ENCODE measurements around the gene POLR3A.

Gene POLR3A

DNA sequence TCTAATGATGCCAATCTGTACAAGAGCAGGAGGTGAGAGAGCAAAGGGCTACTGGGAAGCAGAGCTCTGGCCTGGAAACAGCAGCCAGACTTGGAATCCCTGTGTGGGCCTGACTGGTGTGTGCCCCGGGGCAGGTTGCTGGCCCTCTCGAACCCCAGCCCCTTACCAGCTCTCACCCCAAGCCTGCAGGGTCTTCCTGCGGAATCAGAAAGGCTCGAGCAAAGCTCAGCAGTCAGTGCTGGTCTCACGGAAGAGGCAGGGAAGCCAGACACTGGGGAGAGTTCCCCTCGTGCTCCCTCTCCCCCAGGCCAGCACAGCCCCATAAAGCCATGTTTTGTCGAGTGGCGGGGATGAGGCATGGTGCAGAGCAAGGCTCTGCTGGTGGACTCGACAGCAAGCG lies 50.1 kb downstream of the POLR3A start:
- no peak for DNase-seq (ENCODE audit: low read depth in 2 of 3, low spot score in 1 of 3)

DNA sequence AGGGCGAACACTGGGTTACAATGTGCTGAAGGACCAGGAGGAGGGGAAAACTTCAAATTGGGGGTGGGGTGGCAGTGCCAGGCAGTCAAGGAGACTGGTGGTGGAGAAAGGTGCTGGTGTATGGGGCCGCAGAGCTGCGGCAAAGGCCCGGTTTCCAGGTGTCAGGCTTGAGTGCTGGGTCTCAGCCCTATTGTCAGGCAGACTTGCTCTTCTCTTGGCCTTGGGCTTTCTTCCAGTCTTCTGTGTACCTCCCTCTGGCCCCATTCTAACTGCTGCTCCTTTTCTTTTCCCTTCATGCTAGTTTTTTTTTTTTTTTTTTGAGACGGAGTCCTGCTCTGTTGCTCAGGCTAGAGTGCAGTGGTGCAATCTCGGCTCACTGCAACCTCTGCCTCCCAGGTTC lies 51.0 kb downstream of the POLR3A start:
- no peak for DNase-seq (ENCODE audit: low read depth in 2 of 3, low spot score in 1 of 3)

DNA sequence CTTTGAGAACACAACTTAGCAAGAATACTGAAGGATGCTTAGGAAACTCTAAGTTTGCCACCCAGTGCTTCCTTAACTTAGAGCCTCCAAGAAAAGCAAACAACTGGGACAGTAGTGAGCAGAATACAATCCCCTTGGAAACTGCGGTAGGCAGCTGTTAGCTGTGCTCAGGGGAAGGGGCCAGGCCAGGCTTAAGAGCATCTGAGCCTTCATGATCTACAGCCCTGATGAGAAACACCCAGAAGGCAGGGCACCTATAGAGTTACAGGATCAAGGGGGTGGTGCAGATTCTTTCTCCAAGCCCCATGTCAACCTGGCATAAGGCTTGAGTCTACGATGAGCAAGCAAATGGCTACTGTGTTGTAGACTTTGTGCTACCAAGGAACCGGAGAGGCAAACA lies 51.4 kb downstream of the POLR3A start:
- no peak for DNase-seq (ENCODE audit: low read depth in 2 of 3, low spot score in 1 of 3)

DNA sequence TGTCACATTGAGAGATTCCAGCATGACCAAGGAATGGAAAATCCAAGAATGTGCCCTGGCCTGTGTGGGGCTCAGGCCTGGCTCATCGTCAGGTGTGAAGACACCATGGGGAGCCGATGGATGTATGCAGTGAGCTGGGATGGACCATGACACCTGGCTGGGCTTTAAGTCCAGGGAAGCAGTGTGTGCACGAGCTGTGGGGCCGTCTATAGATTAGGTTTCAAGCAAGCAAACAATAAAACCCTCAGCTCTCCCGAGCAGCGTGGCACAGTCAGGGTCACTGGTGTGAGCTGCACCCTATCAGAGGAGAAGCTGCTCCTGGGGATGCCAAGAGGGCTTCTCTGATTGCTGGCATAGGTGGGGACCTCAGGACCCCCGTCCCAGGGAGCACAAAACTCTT lies 52.3 kb downstream of the POLR3A start:
- no peak for DNase-seq (ENCODE audit: low read depth in 2 of 3, low spot score in 1 of 3)

DNA sequence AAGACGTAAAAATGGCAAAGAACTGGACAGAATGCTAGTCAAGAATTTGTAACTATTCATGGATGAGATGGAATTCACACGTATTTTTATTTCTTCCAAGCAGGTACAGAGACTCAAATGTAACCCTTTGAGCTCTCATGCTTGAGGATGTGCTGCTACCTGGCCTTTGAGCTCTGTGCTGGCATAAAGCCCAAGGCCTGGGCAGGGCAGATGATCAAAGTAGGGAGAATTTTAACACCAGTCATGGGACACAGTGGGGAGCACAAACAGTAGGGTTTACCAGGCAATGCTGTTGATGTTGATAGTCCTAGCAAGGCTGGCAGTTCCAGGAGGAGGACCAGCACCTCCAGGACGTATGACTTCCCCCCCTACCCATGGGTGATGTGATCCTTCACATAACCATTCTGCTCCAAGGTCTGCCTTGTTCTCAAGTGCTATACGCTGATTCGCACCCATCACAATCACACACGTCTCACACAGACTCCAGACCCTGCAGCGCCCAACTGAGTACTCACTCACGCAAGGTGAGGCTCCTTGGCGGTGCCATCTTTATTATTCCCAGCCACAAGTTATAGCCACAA lies 54.1 kb downstream of the POLR3A start:
- DNase-seq (ENCODE audit: low read depth in 2 of 3, low spot score in 1 of 3): no peak

DNA sequence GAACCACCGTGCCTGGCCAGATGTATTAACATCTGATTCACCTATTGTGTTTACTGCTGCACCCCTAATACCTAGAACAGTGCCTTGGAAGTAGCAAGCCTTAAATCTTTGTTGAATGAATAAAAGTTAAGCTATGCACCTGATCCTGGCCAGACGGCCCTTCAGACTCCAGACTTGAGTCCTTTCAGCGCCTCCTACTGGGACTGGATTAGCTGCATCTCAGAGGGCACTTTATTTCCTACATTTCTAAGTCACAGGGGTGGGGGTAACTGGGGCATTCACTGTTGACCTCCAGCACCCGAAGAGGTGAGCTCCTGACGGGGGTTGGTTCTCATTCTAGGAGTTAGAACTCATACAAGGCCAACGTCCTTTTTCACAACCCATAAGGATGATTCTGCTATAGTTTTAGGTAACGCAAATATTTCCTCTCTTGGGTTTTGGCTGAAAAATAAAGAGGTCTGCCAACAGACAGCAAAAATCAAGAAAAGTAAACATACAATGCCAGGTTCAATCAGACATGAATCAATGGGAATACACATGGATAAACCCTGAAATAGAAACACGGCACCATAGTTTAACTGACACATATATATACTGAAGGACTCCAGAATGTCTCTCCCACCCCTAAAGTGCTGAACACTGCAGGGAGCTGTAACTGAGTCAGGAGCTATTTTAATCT lies 54.8 kb downstream of the POLR3A start:
- DNase-seq (ENCODE audit: low read depth in 2 of 3, low spot score in 1 of 3): no peak

DNA sequence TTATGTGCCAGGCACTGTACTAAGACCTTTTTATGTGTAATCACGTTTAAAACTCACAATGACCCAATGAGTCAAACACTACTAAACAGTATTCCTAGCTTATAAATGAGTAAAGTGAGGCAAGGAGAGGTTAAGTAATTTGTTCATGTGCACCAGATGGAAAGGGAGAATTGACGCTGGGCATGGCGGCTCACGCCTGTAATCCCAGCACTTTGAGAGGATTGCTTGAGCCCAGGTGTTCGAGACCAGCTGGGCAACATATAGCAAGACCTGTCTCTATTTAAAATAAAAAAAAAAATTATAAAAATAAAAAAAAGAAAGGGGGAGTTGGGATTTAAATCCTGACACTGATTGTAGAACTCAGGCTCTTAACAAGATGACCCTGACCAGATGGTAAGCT lies 56.0 kb downstream of the POLR3A start:
- no peak for DNase-seq (ENCODE audit: low read depth in 2 of 3, low spot score in 1 of 3)

DNA sequence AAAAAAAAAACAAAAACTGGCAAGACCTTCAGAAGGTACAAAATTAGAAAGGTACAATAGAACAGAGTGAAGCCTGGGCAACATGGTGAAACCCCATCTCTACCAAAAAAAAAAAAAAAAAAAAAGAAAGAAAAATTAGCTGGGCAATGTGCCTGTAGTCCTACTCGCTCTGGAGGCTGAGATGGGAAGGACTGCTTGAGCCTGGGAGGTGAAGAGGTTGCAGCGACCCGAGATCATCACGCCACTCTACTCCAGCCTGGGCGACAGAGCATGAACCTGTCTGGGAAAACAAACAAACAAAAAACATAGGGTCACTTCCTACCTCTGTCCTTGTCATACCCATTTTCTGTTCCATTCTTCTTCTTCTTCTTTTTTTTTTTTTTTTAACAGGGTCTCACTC lies 57.2 kb downstream of the POLR3A start:
- DNase-seq (ENCODE audit: low read depth in 2 of 3, low spot score in 1 of 3): no peak

DNA sequence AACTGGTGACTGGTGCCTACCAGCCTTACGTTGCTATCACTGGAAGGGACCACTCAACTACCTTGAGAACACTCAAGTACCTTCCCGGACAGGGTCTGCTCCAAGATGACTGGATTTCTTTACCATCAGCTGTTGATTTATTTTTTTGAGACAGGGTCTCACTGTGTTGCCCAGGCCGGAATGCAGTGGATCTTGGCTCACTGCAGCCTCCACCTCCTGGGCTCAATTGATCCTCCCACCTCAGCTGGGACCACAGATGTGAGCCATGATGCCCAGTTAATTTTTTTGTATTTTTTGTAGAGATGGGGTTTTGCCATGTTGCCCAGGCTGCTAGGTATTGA lies 57.5 kb downstream of the POLR3A start:
- DNase-seq (ENCODE audit: low read depth in 2 of 3, low spot score in 1 of 3): no peak

DNA sequence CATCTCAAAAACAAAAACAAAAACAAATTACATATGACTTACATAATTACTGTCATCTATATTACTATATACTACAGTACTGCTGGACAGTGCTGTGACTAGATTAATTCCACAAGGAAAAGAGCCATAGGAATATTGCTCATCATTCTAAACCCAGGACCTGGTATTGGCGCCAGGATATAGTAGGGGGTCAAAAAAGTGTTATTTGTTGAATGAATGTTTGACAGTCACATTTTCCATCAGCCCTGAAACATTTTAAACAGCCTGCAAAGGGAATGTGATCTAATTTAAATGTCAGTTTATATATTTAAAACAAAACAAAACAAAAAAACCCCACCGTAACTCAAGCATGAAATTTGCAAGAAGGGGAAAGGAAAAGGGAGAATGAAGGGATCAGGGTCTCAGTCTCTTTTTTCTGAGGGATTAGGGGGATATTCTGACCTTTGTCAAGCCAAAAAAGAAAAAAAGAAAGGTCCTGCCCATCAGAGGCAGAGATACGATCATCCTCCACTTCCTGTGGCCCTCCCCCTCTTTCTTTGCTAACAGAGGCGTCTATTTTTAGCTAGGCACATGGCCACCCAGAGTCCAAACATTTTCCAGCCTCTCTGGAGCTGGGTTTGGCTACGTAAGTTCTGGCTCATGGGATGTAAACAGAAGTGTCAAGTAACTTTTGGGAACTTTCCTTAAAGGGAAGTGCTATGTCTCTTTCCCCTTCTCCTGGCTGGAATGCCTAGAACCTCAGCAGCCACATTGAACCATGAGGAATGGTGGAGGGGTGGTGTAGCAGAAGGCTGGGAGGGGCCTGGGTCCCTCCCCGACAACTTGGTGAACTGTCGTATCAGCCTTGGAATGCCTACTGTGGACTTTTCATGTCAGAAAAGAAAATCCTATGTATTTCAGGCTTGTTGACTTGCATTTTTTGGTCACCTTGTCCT lies 58.2 kb downstream of the POLR3A start:
- DNase-seq (ENCODE audit: low read depth in 2 of 3, low spot score in 1 of 3): no peak

DNA sequence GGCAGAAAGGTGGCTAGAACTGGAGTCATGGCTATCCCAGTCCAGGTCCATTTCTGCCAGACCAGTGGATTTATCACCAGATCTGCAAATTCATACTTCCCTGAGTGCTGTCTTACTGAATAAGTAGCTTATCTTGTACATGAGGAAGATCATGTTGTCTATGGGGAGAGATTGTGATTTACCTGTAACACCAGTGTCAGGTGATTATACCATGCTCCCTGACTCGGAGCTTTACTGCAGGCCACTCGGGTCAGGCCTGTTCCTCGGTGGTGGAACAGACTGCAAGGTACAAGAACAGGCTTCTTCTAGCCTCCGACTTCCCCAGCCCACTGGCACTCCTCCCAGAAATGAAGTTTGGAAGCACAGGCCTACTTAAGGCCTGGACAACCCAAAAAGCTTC lies 60.2 kb downstream of the POLR3A start:
- DNase-seq (ENCODE audit: low read depth in 2 of 3, low spot score in 1 of 3): no peak

DNA sequence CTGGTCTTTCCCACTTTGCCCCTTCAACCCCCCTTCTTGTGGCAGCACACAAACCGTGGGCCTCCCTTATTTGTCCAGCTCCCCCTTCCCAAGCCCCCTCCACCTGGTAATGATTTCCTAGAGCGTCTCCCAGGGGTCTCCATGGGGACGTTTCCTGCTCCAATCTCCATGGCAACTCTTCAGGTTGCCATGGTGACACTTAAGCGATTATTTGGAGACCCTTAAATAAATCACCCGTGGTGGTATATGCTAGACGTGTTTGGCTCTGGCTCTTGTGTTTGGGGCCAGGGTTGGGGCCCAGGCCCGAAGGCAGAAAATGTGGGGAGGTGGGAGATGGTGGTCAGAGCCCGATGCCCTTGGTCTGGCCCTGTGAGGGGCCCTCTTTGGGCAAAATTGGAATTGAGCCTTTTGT lies 61.7 kb downstream of the POLR3A start:
- DNase-seq (ENCODE audit: low read depth in 2 of 3, low spot score in 1 of 3): no peak

DNA sequence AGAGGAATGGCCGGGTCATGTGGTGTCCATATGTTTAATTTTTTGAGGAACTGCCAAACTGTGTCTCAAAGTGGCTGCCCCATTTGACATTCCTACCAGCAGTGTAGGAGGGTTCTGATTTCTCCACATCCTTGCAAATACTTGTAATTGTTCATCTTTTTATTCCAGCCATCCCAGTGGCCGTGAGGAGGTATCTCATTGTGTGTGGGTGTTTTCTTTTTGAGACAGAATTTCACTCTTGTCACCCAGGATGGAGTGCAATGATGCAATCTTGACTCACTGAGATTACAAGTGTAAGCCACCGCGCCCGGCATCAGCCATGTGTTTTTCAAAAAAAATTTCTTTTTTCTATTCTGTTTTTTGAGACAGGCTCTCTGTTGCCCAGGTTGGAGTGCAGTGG lies 64.0 kb downstream of the POLR3A start:
- DNase-seq (ENCODE audit: low read depth in 2 of 3, low spot score in 1 of 3): no peak

DNA sequence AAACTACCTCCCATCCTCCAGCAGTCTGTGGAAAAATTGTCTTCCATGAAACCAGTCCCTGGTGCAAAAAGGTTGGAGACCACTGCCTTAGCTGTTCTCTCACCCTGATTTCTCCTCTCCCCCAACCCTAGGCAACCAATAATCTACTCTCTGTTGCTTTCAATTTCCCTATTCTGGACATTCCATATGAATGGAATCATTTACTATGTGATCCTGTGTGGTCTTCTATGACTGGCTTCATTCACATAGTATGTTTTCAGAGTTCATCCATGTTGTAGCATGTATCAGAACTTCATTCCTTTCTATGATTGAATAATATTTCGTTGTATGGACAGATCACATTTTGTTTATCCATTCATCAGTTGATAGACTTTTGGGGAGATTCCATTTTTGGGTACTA lies 64.5 kb downstream of the POLR3A start:
- no peak for DNase-seq (ENCODE audit: low read depth in 2 of 3, low spot score in 1 of 3)

DNA sequence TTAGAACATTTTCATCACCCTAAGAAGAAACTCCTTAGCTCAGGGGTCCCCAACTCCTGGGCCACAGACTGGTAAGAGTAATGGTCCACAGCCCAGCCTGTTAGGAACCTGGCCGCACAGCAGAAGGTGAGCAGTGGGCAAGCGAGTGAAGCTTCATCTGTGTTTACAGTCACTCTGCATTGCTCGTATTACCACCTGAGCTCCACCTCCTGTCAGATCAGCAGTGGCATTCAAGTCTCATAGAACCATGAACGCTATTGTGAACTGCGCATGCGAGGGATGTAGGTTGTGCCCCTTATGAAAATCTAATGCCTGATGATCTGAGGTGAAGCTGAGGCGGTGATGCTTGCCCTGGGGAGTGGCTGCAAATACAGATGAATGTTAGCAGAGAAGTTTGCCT lies 65.4 kb downstream of the POLR3A start:
- no peak for DNase-seq (ENCODE audit: low read depth in 2 of 3, low spot score in 1 of 3)

DNA sequence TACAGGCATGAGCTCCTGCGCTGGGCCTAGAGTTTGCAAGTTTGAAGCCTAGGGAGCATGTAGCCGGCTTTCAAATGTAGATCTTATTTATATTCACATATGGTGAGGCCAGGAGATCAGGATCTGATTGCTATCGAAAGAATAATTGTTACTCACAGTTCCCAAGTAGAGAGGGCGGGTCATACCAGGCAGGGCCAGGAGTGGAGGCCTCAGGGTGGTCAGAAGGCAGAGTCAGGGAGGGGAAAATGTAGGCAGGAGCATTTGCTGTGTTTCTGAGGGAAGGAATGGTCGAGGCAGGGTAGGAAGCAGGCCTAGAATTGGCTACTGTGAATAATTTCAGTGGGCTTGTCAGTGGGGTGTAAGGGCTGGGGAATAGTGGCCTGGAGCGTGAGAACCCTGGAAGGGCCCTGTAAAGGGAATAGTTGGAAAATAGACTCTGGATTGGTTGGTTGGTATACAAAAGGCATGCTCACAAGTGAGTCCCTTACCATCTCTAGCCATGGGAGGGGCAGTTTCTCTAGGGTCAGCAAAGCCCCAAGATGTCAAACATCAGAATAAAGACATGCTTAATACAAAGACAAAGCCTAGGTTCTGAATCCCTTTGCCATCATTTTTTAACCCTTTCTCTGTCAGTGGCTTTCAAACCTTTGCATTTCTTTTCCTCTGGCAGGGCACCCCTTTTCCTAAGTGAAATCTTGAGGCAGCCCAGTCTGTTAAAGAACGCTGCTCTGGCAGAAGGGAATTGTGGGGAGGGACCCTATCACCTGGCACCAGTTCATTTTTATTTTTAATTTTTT lies 66.8 kb downstream of the POLR3A start:
- no peak for DNase-seq (ENCODE audit: low read depth in 2 of 3, low spot score in 1 of 3)

DNA sequence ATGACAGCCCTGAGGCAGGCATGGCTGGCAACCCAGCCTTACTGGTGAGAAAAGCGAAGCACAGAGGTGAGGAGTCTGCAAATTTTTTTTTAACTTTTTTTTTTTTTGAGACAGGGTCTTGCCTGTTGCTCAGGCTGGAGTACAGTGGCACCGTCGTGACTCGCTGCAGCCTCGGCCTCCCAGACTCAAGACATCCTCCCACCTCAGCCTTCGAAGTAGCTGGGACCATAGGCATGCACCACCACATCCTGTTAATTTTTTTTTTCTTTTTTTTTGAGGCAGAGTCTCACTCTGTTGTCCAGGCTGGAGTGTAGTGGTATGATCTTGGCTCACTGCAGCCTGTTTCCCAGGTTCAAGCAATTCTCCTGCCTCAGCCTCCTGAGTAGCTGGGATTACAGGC lies 67.6 kb downstream of the POLR3A start:
- DNase-seq (ENCODE audit: low read depth in 2 of 3, low spot score in 1 of 3): no peak

DNA sequence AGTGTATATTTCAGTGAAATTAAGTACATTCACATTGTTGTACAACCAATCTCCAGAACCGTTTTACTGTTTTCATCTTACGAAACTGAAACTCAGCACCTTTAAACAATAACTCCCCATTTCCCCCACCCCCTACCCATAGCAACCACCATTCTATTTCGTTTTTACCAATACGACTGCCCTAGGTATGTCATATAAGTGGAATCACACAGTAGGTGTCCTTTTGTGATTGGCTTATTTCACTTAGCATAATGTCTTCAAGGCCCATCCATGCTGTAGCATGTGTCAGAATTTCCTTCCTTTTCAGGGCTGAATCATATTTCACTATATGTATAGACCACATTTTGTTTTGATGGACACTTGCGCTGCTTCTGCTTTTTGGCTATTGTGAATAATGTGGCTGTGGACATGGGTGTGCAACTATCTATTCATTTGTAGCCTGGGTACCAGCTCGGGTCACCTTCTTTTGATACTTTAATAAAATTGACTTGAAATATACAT lies 68.4 kb downstream of the POLR3A start:
- DNase-seq (ENCODE audit: low read depth in 2 of 3, low spot score in 1 of 3): no peak

DNA sequence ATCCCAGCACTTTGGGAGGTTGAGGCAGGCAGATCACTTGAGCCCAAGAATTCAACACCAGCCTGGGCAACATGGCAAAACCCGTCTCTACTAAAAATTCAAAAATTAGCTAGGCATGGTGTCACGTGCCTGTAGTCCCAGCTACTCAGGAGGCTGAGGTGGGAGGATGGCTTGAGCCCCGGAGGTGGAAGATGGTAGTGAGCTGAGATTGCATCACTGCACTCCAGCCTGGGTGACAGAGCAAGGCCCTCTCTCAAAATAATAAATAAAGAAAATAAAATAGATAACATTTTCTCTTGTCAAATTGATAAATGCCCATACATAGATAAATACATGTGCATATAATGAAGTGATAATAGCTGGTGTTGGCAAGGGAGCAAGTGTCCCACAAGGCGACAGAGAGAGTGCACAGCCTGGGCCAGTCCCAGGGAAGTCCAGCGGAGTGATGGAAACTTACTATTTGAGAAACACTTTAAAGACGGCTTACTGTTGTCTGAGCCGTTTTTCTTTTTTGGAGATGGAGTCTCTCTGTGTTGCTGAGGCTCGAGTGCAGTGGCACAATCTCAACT lies 69.3 kb downstream of the POLR3A start:
- no peak for DNase-seq (ENCODE audit: low read depth in 2 of 3, low spot score in 1 of 3)

DNA sequence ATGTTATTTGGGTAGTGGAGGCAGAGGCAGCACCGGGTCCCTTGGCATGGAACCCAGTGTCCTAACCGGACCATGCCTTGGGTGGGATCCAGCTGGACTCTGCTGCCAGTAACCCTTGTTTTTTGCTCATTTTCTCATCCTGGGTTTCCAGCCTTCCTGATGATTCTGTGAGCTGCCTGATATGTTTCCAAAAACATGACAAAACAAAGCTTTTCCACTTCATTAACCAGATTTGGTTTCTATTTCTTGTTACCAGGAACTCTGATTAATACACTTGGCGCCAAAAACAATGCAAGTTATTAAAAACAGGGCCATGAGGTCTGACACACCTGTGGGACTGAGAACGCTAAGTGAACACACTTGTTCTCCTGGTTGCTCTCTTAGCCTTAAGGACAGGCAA lies 69.9 kb downstream of the POLR3A start:
- DNase-seq (ENCODE audit: low read depth in 2 of 3, low spot score in 1 of 3): no peak

DNA sequence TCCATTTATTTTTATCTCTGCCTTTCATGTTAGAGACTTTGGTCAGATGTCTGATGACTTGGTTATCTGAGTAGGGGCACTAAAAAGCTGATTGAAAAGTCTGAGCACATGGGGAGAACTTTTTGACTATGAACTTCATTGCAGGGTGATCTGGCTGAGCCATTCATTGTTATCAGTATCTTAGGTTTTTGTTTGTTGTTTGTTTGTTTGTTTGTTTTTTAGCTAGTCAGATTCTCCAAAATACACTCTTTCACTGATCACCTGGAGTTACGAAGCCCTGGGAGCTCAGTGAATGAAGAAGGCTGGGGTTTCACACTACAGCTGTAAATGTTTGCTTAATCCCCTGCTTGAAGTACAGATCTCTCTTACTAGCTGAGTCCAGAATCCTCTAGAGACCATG lies 74.2 kb downstream of the POLR3A start:
- no peak for DNase-seq (ENCODE audit: low read depth in 2 of 3, low spot score in 1 of 3)

All from stimulated activated CD4-positive, alpha-beta T cell treated with anti-CD3 and anti-CD28 coated beads, Interleukin-12 subunit alpha, Interleukin-12 subunit beta, amount 100 ng/mL, for 48 hours (primary cell).